H9 (cell line): ENCODE measurements around the gene CD163L1. TPM values are rescaled to one million over a fixed set of nuclear protein-coding genes. Genes with fewer than 3 reads are reported as not detected.

Experiments used
- DNase-seq: peaks from one replicate; pipeline ENCODE4 v3.0.0-alpha.2; 2017
- H2AFZ ChIP-seq: one replicate; pipeline ENCODE4 v1.6.1; 2013; ENCODE audit warnings: mild to moderate bottlenecking, low read length, control low read depth, moderate library complexity
- H2AK5ac ChIP-seq: 2 replicates; pipeline ENCODE4 v1.6.1; 2013; ENCODE audit warnings: low read length, control low read depth, mixed read lengths; ENCODE audit not compliant: insufficient read length
- H2BK120ac ChIP-seq: one replicate; pipeline ENCODE4 v1.6.1; 2013; ENCODE audit warnings: low read depth, mild to moderate bottlenecking, low read length, control low read depth, inconsistent platforms; ENCODE audit not compliant: poor library complexity, severe bottlenecking
- H2BK12ac ChIP-seq: 2 replicates; pipeline ENCODE4 v1.6.1; 2013; ENCODE audit warnings: low read length, control low read depth, mixed read lengths, low read depth; ENCODE audit not compliant: insufficient read length
- H2BK15ac ChIP-seq: 2 replicates; pipeline ENCODE4 v1.6.1; 2013; ENCODE audit warnings: low read depth, low read length, control low read depth
- H2BK20ac ChIP-seq: one replicate; pipeline ENCODE4 v1.6.1; 2013; ENCODE audit warnings: low read depth, mild to moderate bottlenecking, low read length, control low read depth, inconsistent platforms; ENCODE audit not compliant: poor library complexity, severe bottlenecking
- H2BK5ac ChIP-seq: 2 replicates; pipeline ENCODE4 v1.6.1; 2013; ENCODE audit warnings: low read length, control low read depth, mixed read lengths; ENCODE audit not compliant: insufficient read length
- H3K14ac ChIP-seq: 2 replicates; pipeline ENCODE4 v1.6.1; 2013; ENCODE audit warnings: low read length, control low read depth; ENCODE audit not compliant: insufficient read depth
- H3K18ac ChIP-seq: 2 replicates; pipeline ENCODE4 v1.6.1; 2013; ENCODE audit warnings: low read depth, mild to moderate bottlenecking, mixed read lengths, low read length, control low read depth; ENCODE audit not compliant: insufficient read length
- H3K23ac ChIP-seq: 2 replicates; pipeline ENCODE4 v1.6.1; 2013; ENCODE audit warnings: low read length, control low read depth, mixed read lengths, low read depth; ENCODE audit not compliant: insufficient read length
- H3K23me2 ChIP-seq: 2 replicates; pipeline ENCODE4 v1.6.1; 2013; ENCODE audit warnings: low read depth, mild to moderate bottlenecking, mixed read lengths, low read length, control low read depth; ENCODE audit not compliant: insufficient read length, poor library complexity, severe bottlenecking
- H3K27ac ChIP-seq: 2 replicates; pipeline ENCODE4 v1.5.1; 2013; ENCODE audit warnings: low read length, control low read depth, mixed read lengths, low read depth; ENCODE audit not compliant: insufficient read length
- H3K27me3 ChIP-seq: 2 replicates; pipeline ENCODE4 v1.6.1; 2013; ENCODE audit warnings: low read length, control low read depth, inconsistent platforms; ENCODE audit not compliant: insufficient read depth
- H3K4ac ChIP-seq: 2 replicates; pipeline ENCODE4 v1.6.1; 2013; ENCODE audit warnings: low read depth, mild to moderate bottlenecking, control low read depth, inconsistent platforms, low read length, moderate library complexity
- H3K4me1 ChIP-seq: 2 replicates; pipeline ENCODE4 v1.6.1; 2013; ENCODE audit warnings: low read length, control low read depth, inconsistent platforms; ENCODE audit not compliant: insufficient read depth
- H3K4me2 ChIP-seq: 2 replicates; pipeline ENCODE4 v1.6.1; 2013; ENCODE audit warnings: low read length, control low read depth, mixed read lengths; ENCODE audit not compliant: insufficient read length, insufficient read depth
- H3K56ac ChIP-seq: 2 replicates; pipeline ENCODE4 v1.6.1; 2013; ENCODE audit warnings: low read depth, mild to moderate bottlenecking, mixed read lengths, low read length, control low read depth; ENCODE audit not compliant: insufficient read length
- H3K79me1 ChIP-seq: 2 replicates; pipeline ENCODE4 v1.6.1; 2013; ENCODE audit warnings: low read depth, mild to moderate bottlenecking, moderate library complexity, low read length, control low read depth, inconsistent platforms; ENCODE audit not compliant: insufficient read depth, poor library complexity, severe bottlenecking
- H3K79me2 ChIP-seq: 2 replicates; pipeline ENCODE4 v1.6.1; 2013; ENCODE audit warnings: low read length, control low read depth, inconsistent platforms; ENCODE audit not compliant: insufficient read depth
- H3K9ac ChIP-seq: 2 replicates; pipeline ENCODE4 v1.6.1; 2013; ENCODE audit warnings: low read length, control low read depth, mixed read lengths; ENCODE audit not compliant: insufficient read length; ENCODE audit errors: extremely low read depth
- H3K9me3 ChIP-seq: one replicate; pipeline ENCODE4 v1.6.1; 2013; ENCODE audit warnings: low read depth, low read length, inconsistent platforms; ENCODE audit not compliant: control insufficient read depth
- H3T11ph ChIP-seq: one replicate; pipeline ENCODE4 v1.6.1; 2013; ENCODE audit warnings: mild to moderate bottlenecking, low read length, control low read depth, inconsistent platforms
- H4K20me1 ChIP-seq: one replicate; pipeline ENCODE4 v1.6.1; 2013; ENCODE audit not compliant: control insufficient read depth, insufficient read length, insufficient read depth
- H4K5ac ChIP-seq: 2 replicates; pipeline ENCODE4 v1.6.1; 2013; ENCODE audit warnings: low read depth, mild to moderate bottlenecking, mixed read lengths, low read length, control low read depth; ENCODE audit not compliant: insufficient read length
- H4K8ac ChIP-seq: replicated peaks from 2 replicates; pipeline ENCODE4 v1.6.1; 2013; ENCODE audit warnings: low read length, control low read depth, mixed read lengths, low read depth; ENCODE audit not compliant: insufficient read length
- H4K91ac ChIP-seq: 2 replicates; pipeline ENCODE4 v1.6.1; 2013; ENCODE audit warnings: low read depth, mild to moderate bottlenecking, moderate library complexity, mixed read lengths, low read length, control low read depth; ENCODE audit not compliant: insufficient read length
- H3K27ac Mint-ChIP-seq, 3 experiments: 2 replicates in 2 of 3; 3 replicates in 1 of 3; pipeline ENCODE4 v1.8.0; 2020 to 2021; ENCODE audit warnings: mixed read lengths in 3 of 3, mild to moderate bottlenecking in 1 of 3, moderate library complexity in 1 of 3
- H3K27me3 Mint-ChIP-seq: 2 replicates; pipeline ENCODE4 v1.8.0; 2021; ENCODE audit warnings: low read depth, mild to moderate bottlenecking, moderate library complexity, mixed read lengths
- H3K36me3 Mint-ChIP-seq, 3 experiments: 2 replicates in 2 of 3; 3 replicates in 1 of 3; pipeline ENCODE4 v1.8.0; 2020 to 2021; ENCODE audit warnings: low read depth in 3 of 3, mixed read lengths in 3 of 3; ENCODE audit not compliant: insufficient read depth in 1 of 3
- H3K4me1 Mint-ChIP-seq, 2 experiments: 2 replicates each; pipeline ENCODE4 v1.8.0; 2020; ENCODE audit warnings: mixed read lengths in 2 of 2
- H3K4me3 Mint-ChIP-seq, 2 experiments: 2 replicates in 1 of 2; 3 replicates in 1 of 2; pipeline ENCODE4 v1.8.0; 2020 to 2021; ENCODE audit warnings: mild to moderate bottlenecking in 2 of 2, mixed read lengths in 2 of 2, moderate library complexity in 1 of 2
- H3K9me3 Mint-ChIP-seq, 2 experiments: 2 replicates in 1 of 2; 3 replicates in 1 of 2; pipeline ENCODE4 v1.8.0; 2020; ENCODE audit warnings: mild to moderate bottlenecking in 2 of 2, mixed read lengths in 2 of 2, moderate library complexity in 1 of 2
- CTCF ChIP-seq: fragments of 200-600 bp; sonication (generic); conservative IDR thresholded peaks from 3 replicates; pipeline ENCODE4 v1.8.0; 2021; ENCODE audit warnings: antibody characterized with exemption, mild to moderate bottlenecking
- whole genome bisulfite sequencing: extraction: QIAGEN DNeasy Blood & Tissue Kit; methylation state at CpG from one replicate; pipeline ENCODE4 v1.1.7; 2013; ENCODE audit warnings: missing lambda C conversion rate, low lambda C conversion rate, mixed read lengths; ENCODE audit not compliant: insufficient read length; ENCODE audit errors: extremely low coverage; 5-methylcytosine and 5-hydroxymethylcytosine counted together
- total RNA-seq: library from RNA; stranded (reverse); gene quantifications from 2 replicates; pipeline ENCODE4 v1.2.1, GENCODE V29; 2021

CD163L1 gene
- total RNA-seq, 1 experiment from 2014 or later, result 0.39 TPM

- no peaks in the 10 kb centered on the region; a peak in 1 of 5 replicates for H3K9me3 Mint-ChIP-seq
- H2BK15ac ChIP-seq, result no peak overlapping the region
- H4K20me1 ChIP-seq, result no peaks in the 10 kb centered on the region
- no peaks in the 10 kb centered on the region for H3K36me3 Mint-ChIP-seq
- H3K9me3 ChIP-seq, result no peaks in the 10 kb centered on the region
- H2BK20ac ChIP-seq, result no peak overlapping the region
- no peak overlapping the region for H2BK12ac ChIP-seq
- no peak overlapping the region for H4K5ac ChIP-seq
- no peak overlapping the region for H3K27ac ChIP-seq
- H3K4ac ChIP-seq, result no peak overlapping the region
- H2BK5ac ChIP-seq, result no peak overlapping the region
- WGBS, result no CpG with 5 or more reads among the region's 2 CpGs
- no peaks in the 10 kb centered on the region for H3K4me1 ChIP-seq
- no peak overlapping the region for H2BK120ac ChIP-seq
- DNase-seq, result no peak
- H3K27ac Mint-ChIP-seq, result no peak overlapping the region
- H3K18ac ChIP-seq, result no peak overlapping the region
- H3K23me2 ChIP-seq, result no peaks in the 10 kb centered on the region
- H2AK5ac ChIP-seq, result no peak overlapping the region
- H3K79me2 ChIP-seq, result no peaks in the 10 kb centered on the region
- TF ChIP-seq CTCF, result no peak
- H4K91ac ChIP-seq, result no peak overlapping the region
- no peak overlapping the region for H3K14ac ChIP-seq
- no peak overlapping the region for H3K56ac ChIP-seq
- H3K79me1 ChIP-seq, result no peaks in the 10 kb centered on the region
- H4K8ac ChIP-seq, result no peak overlapping the region
- H3K23ac ChIP-seq, result no peak overlapping the region
- H3K9ac ChIP-seq, result no peak overlapping the region
- peaks cover 5% of the 10 kb centered on the region; the same call in 1 of the 2 replicates for H3K27me3 Mint-ChIP-seq
- no peaks in the 10 kb centered on the region for H3K4me1 Mint-ChIP-seq
- no peak overlapping the region for H2AFZ ChIP-seq
- H3K4me3 Mint-ChIP-seq, result no peak overlapping the region
- no peaks in the 10 kb centered on the region for H3K27me3 ChIP-seq
- H3K4me2 ChIP-seq, result no peak overlapping the region
- no peak overlapping the region for H3T11ph ChIP-seq
These were observed 39.7 kb downstream of the CD163L1 start for GRCh38 chr12:7404275-7404674.
